ENCODE data around the gene SCRT2.
"Not testable (repeated sequence)": the region's sequence is repeated elsewhere in the genome, so short reads cannot be mapped to it uniquely, and the experiment has no call there.

SCRT2 gene

GRCh38 chr20:653110-653589 is 22.5 kb downstream of the SCRT2 start, which contains the start of gene SRXN1:
TSS of gene SRXN1 (minus strand) at chr20:653200. CDS start at chr20:653185, 15 bp downstream.
- peak; percentile 63 to 85 (median 72) for DNase-seq (ENCODE audit: low read depth in 3 of 3)

GRCh38 chr20:652615-653109 is 22.9 kb downstream of the SCRT2 start:
- DNase-seq (ENCODE audit: low read depth in 3 of 3) = no peak

GRCh38 chr20:651713-652614 is 23.6 kb downstream of the SCRT2 start:
- DNase-seq (ENCODE audit: low read depth in 3 of 3) = peak in 1 of 3 experiments; percentile 7

- no peak for DNase-seq (ENCODE audit: low read depth in 3 of 3)
Observed at GRCh38 chr20:650954-651353, 24.6 kb downstream of the SCRT2 start.

GRCh38 chr20:650281-650680 is 25.3 kb downstream of the SCRT2 start:
- no peak for DNase-seq (ENCODE audit: low read depth in 3 of 3)

DNA sequence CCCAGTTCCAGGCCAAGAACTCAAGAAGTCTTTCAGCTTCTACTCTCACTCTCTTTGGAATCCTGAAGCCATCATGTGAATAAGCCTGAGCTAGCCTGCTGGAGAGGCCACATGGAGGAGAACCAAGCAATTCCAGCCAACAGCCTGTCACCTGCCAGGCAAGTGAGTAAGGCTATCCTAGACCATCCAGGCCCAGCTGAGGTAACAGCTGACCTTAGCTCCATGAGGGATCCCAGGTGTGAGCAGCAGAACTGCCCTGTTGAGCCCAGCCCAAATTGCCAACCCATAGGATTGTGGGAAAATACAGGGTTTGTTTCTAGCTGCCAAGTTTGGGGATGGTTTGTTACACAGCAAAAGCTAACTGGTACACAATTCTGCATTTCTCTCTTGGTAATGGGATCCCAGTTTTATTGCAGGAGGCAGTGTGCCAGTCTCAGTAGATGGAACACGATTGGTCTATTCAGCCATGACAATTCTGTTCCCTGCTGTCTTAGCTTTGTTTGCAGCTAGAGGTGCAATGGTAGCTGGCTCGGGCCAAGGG is 28.1 kb downstream of the SCRT2 start:
- DNase-seq (ENCODE audit: low read depth in 3 of 3) = no peak

- no peak for DNase-seq (ENCODE audit: low read depth in 3 of 3)
Observed at GRCh38 chr20:646868-647233, 28.8 kb downstream of the SCRT2 start.

DNA sequence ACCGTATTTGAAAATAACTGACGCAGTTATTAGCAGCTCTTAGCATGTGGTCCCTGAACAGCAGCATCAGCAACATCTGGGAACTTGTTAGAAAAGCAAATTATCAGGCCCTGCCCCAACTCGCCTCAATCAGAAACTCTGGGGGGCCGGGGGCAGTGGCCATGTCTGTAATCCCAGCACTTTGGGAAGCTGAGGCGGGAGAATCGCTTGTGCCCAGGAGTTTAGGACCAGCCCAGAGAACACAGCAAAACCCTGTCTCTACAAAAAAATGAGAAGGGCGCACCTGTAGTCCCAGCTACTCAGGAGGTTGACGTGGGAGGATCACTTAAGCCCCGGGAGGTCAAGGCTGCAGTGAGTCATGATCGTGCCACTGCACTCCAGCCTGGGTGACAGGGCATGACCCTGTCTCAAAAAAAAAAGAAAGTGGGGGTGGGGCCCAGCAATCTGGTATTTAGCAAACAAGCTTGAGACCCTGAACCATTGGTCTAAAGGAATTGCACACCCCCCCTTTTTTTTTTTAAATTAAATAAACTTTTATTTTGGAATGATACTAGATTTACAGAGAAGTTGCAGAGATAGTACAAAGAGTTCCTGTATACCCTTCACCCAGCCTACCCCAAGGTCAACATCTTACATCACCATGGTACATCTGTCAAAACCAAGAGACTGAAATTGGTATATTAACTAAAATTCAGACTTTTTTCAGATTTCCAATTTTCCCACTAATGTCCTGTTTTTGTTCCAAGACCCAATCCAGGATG is 29.3 kb downstream of the SCRT2 start:
- no peak for DNase-seq (ENCODE audit: low read depth in 3 of 3)

- DNase-seq (ENCODE audit: low read depth in 3 of 3) = peak in 2 of 3 experiments; percentile 35 to 70
Observed at GRCh38 chr20:645318-646106, 30.1 kb downstream of the SCRT2 start.

- no peak for DNase-seq (ENCODE audit: low read depth in 3 of 3)
Observed at GRCh38 chr20:644692-645317, 30.8 kb downstream of the SCRT2 start.

DNA sequence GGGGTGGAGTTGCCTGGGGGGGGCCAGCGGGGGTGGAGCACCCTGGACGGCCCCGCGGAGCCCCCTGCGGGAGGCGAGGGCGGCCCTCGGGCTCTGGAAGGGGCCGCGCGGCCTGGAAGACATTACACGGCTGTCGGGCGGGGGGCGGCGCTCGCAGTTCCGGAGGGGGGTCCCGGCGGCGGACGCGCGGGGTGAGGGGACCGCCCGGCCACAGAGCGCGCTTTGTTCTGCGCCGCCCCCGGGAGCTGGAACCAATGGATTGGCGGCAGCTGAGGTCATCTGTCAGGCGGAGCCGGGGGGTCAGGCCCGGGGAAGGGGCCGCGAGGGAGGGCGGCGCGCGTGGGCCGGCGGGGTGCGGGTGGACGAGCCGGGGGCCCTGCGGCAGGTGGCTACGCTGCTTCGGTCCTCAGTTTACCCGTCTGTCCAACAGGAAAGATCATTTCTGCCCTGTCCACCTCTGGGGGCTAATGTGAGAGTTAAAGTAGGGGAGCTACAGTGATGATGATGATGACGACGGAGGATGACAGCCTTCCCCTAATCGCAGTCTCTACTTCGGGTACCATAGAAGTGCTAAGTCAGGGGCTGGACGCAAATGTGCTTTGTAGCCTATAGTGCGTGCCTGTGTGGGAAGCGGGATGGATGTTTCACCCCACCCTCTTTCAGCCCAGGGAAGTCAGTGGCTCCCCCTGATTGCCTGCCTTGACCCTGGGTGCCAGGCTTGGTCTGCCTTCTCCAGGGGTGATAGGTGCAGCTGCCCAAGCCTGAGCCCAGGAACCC is 33.0 kb downstream of the SCRT2 start:
- DNase-seq (ENCODE audit: low read depth in 3 of 3) = no peak

- DNase-seq (ENCODE audit: low read depth in 3 of 3) = not testable (repeated sequence)
Observed at GRCh38 chr20:642013-642397, 33.6 kb downstream of the SCRT2 start.

- DNase-seq (ENCODE audit: low read depth in 3 of 3) = no peak
Observed at GRCh38 chr20:641516-641875, 34.1 kb downstream of the SCRT2 start.

- no peak for DNase-seq (ENCODE audit: low read depth in 3 of 3)
Observed at GRCh38 chr20:640674-641515, 34.7 kb downstream of the SCRT2 start.

- no peak for DNase-seq (ENCODE audit: low read depth in 3 of 3)
Observed at GRCh38 chr20:638579-638978, 37.0 kb downstream of the SCRT2 start.

DNA sequence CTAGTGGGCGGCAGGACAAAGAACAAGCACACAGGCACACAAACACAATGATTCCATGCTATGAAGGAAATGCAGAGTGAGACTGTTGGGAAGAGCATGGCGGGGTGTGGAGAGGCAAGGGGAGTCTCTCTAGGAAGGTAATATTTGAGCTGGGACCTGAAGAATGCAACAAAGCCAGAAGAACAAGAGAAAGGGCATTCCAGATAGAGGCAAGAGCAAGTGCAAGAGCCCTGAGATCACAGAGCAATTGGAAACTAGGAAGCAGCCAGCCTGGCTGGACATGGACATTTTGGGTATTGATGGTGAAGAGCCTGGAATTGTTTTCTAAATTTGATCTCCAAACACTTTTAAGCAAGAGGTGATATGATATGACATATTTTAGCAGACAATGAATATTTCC is 38.0 kb downstream of the SCRT2 start:
- no peak for DNase-seq (ENCODE audit: low read depth in 3 of 3)

GRCh38 chr20:635893-636338 is 39.7 kb downstream of the SCRT2 start:
- DNase-seq (ENCODE audit: low read depth in 3 of 3) = no peak

GRCh38 chr20:635028-635892 is 40.3 kb downstream of the SCRT2 start:
- DNase-seq (ENCODE audit: low read depth in 3 of 3) = no peak
